Upper lobe of right lung (tissue), 1 donor: ENCODE data around the gene APMAP. TPM values are rescaled to one million over a fixed set of nuclear protein-coding genes. Genes with fewer than 3 reads are reported as not detected.

Experiments
- ATAC-seq: fragments of 200-7000 bp; cut with Tn5 transposase; one replicate; pipeline ENCODE4 v1.9.1; 2020; ENCODE audit warnings: mild to moderate bottlenecking, moderate library complexity
- DNase-seq: peaks from one replicate; pipeline ENCODE4 v3.0.0-alpha.2; 2020
- H3K27ac ChIP-seq: fragments of 200-600 bp; one replicate; pipeline ENCODE4 v1.8.0; 2022
- H3K27me3 ChIP-seq: fragments of 200-600 bp; one replicate; pipeline ENCODE4 v1.8.0; 2022; ENCODE audit warnings: mild to moderate bottlenecking
- H3K36me3 ChIP-seq: fragments of 200-600 bp; one replicate; pipeline ENCODE4 v1.8.0; 2022
- H3K4me1 ChIP-seq: fragments of 200-600 bp; one replicate; pipeline ENCODE4 v1.8.0; 2022
- H3K4me3 ChIP-seq: fragments of 200-600 bp; one replicate; pipeline ENCODE4 v1.8.0; 2022; ENCODE audit warnings: mild to moderate bottlenecking
- H3K9me3 ChIP-seq: fragments of 200-600 bp; one replicate; pipeline ENCODE4 v1.8.0; 2022
- CTCF ChIP-seq: fragments of 200-600 bp; IDR thresholded peaks from one replicate; pipeline ENCODE4 v1.8.0; 2022; ENCODE audit warnings: antibody characterized with exemption
- intact Hi-C: fragments of 100-400 bp; cut with DNase I; formaldehyde crosslinking; loops from one replicate; pipeline ENCODE4 v1.11.0; 2022
- total RNA-seq: library from RNA; stranded (reverse); fragmentation: NEBNext Ultra II Directional; extraction: Animal tissue kit (Norgen Biotek cat#: 25700); gene quantifications from one replicate; pipeline ENCODE4 v1.2.1, GENCODE V29; 2021
- donor health status: DM: no; HTN: yes; CAD: no; lungs with severe emphysema.

APMAP gene
- total RNA-seq, 1 donor from 2014 or later, result 73.5 TPM

- H3K27ac ChIP-seq, result no peak overlapping the region
These were observed 38.4 kb downstream of the APMAP start for GRCh38 chr20:24954151-24954550.

DNA sequence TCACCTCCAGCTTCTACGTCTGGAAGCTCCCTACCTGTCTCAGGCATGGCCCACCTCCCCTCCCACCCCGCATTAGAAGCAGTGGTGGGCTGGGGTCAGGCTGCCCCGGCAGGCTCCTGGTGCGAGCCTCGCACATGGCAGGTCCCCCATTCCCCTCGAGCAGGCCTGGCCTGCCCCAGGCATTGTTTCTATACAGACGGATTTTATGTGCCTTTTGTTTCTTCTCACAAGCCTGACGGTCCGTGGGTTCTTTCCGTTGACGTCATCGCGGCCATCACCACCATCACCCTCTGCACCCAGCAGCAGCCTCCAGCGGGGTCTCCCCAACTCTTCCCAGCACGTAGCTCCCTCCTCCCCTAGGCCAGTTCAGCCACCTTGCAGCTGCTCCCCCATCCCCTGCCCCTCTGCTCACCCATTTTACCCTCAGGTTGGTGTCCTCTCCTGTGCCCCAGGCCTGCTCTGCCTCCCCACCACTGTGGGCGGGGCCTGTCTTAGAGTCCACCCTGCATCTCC lies 38.9 kb downstream of the APMAP start:
- H3K4me1 ChIP-seq, result no peaks in the 10 kb centered on the region
- DNase-seq (no peak), ATAC-seq (no peak)
- no peak overlapping the region for H3K27ac ChIP-seq
- no peaks in the 10 kb centered on the region for H3K27me3 ChIP-seq
- no peaks in the 10 kb centered on the region for H3K9me3 ChIP-seq
- no peak for TF ChIP-seq CTCF
- peaks cover 18% of the 10 kb centered on the region for H3K36me3 ChIP-seq
- intact Hi-C loops, result no loop called here
- no peak overlapping the region for H3K4me3 ChIP-seq

More at GRCh38 chr20:24954151-24954550, 38.4 kb downstream of the APMAP start:
- H3K4me3 ChIP-seq, result no peak overlapping the region
- intact Hi-C loops, result no loop called here
- H3K36me3 ChIP-seq, result peaks cover 23% of the 10 kb centered on the region
- no peaks in the 10 kb centered on the region for H3K4me1 ChIP-seq
- no peak for DNase-seq
- H3K27me3 ChIP-seq, result no peaks in the 10 kb centered on the region
- ATAC-seq, result no peak
- no peaks in the 10 kb centered on the region for H3K9me3 ChIP-seq
- no peak for TF ChIP-seq CTCF

GRCh38 chr20:24953209-24953575 lies 39.4 kb downstream of the APMAP start:
- H3K4me3 ChIP-seq, result no peak overlapping the region
- TF ChIP-seq CTCF, result no peak
- H3K9me3 ChIP-seq, result no peaks in the 10 kb centered on the region
- no peak for DNase-seq
- H3K36me3 ChIP-seq, result peaks cover 14% of the 10 kb centered on the region
- ATAC-seq, result no peak
- intact Hi-C loops, result no loop called here
- H3K27ac ChIP-seq, result no peak overlapping the region
- no peaks in the 10 kb centered on the region for H3K27me3 ChIP-seq
- no peaks in the 10 kb centered on the region for H3K4me1 ChIP-seq

DNA sequence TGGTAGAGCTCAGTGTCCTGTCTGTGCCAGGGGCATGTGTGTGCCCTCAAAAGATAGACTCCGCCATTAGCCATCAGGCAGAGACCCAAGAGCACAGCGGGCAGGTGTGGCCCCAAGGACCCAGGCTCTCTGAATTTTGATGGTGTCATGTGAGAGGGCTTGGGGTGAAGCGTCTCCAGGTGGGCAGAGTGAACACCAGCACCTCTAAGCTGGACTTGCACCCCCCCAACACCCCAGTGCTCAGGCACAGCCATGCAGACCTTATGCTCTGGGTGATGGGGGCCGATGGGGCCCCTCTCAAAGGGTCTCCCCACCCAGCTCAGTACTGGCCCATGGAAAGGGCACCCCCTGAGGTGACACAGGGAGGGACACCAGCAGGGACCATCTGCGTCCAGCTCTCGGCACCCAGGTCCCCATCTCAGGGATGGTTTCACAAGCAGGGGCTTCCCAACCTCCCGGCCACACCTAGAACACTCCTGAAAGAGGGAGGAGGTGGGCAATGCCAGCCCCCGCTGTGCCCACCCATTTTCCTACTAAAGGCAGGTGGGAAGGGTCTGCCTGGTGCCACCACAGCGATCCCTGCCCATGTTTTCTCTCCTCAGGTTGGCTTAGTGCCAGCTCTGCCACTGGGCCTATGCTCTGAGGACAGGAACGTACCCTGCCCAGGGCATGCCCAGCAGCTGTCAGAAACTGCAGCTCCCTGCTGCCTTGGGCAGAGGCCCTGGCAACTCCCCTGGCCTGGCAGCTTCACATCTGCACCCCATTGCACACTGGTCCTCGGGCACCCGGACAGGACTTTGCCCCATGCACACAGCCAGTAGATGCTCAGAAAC lies 40.0 kb downstream of the APMAP start:
- Histone ChIP-seq H3K9me3 (no peaks in the 10 kb centered on the region), H3K27me3 (no peaks in the 10 kb centered on the region), H3K27ac (no peak overlapping the region), H3K36me3 (peaks cover 11% of the 10 kb centered on the region), H3K4me1 (no peaks in the 10 kb centered on the region), H3K4me3 (no peak overlapping the region)
- ATAC-seq (no peak), DNase-seq (peak; percentile 61)
- intact Hi-C loops, result no loop called here
- TF ChIP-seq CTCF, result no peak

DNA sequence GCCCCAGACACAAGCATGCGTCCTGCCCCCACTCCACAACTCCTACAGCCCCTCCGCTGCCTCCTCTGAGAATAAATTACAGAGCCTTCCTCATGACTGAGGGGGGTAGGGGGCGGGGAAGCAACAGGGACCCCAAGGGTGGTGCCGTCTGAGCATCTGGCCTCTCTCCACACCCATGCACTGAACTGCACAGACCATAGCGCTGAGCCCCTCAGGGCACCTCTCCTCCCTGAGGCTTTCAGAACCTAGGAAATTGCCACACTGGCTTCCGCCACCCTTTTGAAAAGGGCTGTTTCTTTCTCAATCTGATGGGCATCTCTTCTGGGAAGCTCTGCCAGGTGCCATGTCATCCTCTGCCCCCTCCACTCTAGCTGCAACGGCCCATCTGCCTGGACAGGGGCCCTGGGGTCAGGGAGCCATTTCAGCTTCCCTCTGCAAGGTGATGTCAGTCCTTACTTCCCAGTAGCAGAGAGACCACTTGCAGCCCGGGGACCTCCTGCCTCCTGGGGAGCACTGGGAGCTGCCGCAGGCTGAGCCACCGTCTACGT lies 40.9 kb downstream of the APMAP start:
- peak; percentile 1 for ATAC-seq
- Histone ChIP-seq H3K9me3 (no peaks in the 10 kb centered on the region), H3K36me3 (peaks cover 6% of the 10 kb centered on the region), H3K27ac (no peak overlapping the region), H3K4me3 (no peak overlapping the region), H3K27me3 (no peaks in the 10 kb centered on the region), H3K4me1 (no peaks in the 10 kb centered on the region)
- intact Hi-C loops, result no loop called here
- TF ChIP-seq CTCF, result no peak
- DNase-seq, result peak; percentile 54
